Coronary artery (tissue), 2 donors: ENCODE measurements around the gene CTNNA3.

ENCODE experiments used
- DNase-seq: peaks from one replicate; pipeline ENCODE4 v3.0.0-alpha.2; 2017; ENCODE audit warnings: low spot score
- H3K27ac ChIP-seq, 2 donors: fragments of 200-600 bp; sonication (generic); one replicate each; pipeline ENCODE4 v1.5.1; 2016 to 2019
- H3K4me3 ChIP-seq: fragments of 200-600 bp; sonication (generic); 2 replicates; pipeline ENCODE4 v1.5.1; 2016; ENCODE audit warnings: mild to moderate bottlenecking, moderate library complexity
- CTCF ChIP-seq: fragments of 200-600 bp; sonication (generic); IDR thresholded peaks from one replicate; pipeline ENCODE4 v1.5.1; 2019; ENCODE audit warnings: antibody characterized with exemption

CTNNA3 gene

DNA sequence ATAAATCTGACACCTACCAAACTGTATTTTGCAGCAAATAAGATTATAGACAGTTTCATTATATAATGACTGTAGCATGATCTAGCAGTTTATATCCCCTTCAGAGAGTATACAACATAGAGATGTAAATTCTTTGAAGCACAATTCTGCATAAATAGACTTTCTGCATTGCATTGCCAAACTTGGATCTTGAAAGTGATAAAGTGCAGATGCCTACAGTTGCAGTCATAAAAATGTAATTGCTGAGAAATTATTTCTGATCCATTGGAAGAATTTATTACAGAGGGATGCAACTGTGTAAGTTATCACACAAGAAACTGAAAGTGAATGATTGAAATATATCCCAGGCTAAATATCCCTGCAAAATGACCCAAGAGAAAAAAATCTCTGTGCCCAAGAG lies 65.1 kb downstream of the CTNNA3 start:
- no peak for DNase-seq
- no peak overlapping the region for H3K4me3 ChIP-seq
- no peak overlapping the region for H3K27ac ChIP-seq
- no peak for TF ChIP-seq CTCF

DNA sequence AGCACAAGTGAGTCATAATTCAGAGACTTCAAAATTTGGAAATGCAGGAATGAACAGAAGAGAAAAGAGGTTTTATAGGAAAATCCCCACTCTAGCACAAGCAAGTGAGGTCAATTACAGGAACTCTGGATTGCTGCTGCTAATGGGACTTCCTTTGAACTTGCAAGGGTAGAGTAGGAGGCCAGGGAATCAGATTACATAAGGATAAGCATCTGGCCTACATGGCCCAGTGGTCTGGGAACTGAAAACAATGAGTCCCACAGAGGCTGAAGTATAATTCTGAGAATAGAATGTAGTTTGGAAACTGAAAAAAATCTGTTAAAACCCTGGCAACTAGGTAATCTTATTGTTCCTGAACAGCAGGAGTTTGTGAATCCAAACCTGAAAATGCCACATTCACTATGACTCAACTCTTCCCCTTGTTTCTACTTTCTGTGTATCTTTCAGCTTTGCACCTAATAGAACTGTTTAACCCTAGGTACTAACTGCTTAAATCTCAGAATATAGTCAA lies 66.5 kb downstream of the CTNNA3 start:
- Histone ChIP-seq H3K4me3 (no peak overlapping the region), H3K27ac (no peak overlapping the region)
- TF ChIP-seq CTCF, result no peak
- no peak for DNase-seq

- DNase-seq, result no peak
- Histone ChIP-seq H3K4me3 (no peak overlapping the region), H3K27ac (no peak overlapping the region)
- no peak for TF ChIP-seq CTCF
These were observed 73.0 kb downstream of the CTNNA3 start for GRCh38 chr10:67622984-67623383.

- no peak overlapping the region for H3K27ac ChIP-seq
- no peak for DNase-seq
- no peak overlapping the region for H3K4me3 ChIP-seq
- no peak for TF ChIP-seq CTCF
These were observed 73.5 kb downstream of the CTNNA3 start for GRCh38 chr10:67622511-67622910.

GRCh38 chr10:67621834-67622233 lies 74.2 kb downstream of the CTNNA3 start:
- Histone ChIP-seq H3K27ac (no peak overlapping the region), H3K4me3 (no peak overlapping the region)
- TF ChIP-seq CTCF, result no peak
- no peak for DNase-seq

GRCh38 chr10:67618116-67618515 lies 77.9 kb downstream of the CTNNA3 start:
- Histone ChIP-seq H3K4me3 (no peak overlapping the region), H3K27ac (no peak overlapping the region)
- TF ChIP-seq CTCF, result no peak
- DNase-seq, result no peak

- TF ChIP-seq CTCF, result no peak
- H3K4me3 ChIP-seq, result no peak overlapping the region
- no peak overlapping the region for H3K27ac ChIP-seq
- no peak for DNase-seq
These were observed 83.1 kb downstream of the CTNNA3 start for GRCh38 chr10:67612577-67613537.
